Cardiac fibroblast (primary cell): ENCODE data around the gene TGM3.

Experiments
- DNase-seq, 2 donors: peaks; one replicate each; pipeline versions ENCODE4 v3.0.0 to v3.0.0-alpha.2; 2010; ENCODE audit warnings: low read depth in 2 of 2
- H3K4me3 ChIP-seq, 2 donors: replicated peaks in 1 of 2; 1 replicate in 1 of 2; 2 replicates in 1 of 2; pipeline ENCODE4 v1.5.1; 2011; ENCODE audit warnings: low read depth in 2 of 2, low read length in 2 of 2, mild to moderate bottlenecking in 2 of 2, moderate library complexity in 1 of 2
- TF ChIP-seq, protein P1 (sequence below): IDR thresholded peaks from one replicate; pipeline ENCODE4 v1.5.1; 2011; ENCODE audit warnings: low read depth, mild to moderate bottlenecking, low read length, inconsistent platforms

Gene TGM3

GRCh38 chr20:2338411-2339066, 42.7 kb downstream of the TGM3 start:
- no peak for DNase-seq
- TF ChIP-seq, protein P1, sequence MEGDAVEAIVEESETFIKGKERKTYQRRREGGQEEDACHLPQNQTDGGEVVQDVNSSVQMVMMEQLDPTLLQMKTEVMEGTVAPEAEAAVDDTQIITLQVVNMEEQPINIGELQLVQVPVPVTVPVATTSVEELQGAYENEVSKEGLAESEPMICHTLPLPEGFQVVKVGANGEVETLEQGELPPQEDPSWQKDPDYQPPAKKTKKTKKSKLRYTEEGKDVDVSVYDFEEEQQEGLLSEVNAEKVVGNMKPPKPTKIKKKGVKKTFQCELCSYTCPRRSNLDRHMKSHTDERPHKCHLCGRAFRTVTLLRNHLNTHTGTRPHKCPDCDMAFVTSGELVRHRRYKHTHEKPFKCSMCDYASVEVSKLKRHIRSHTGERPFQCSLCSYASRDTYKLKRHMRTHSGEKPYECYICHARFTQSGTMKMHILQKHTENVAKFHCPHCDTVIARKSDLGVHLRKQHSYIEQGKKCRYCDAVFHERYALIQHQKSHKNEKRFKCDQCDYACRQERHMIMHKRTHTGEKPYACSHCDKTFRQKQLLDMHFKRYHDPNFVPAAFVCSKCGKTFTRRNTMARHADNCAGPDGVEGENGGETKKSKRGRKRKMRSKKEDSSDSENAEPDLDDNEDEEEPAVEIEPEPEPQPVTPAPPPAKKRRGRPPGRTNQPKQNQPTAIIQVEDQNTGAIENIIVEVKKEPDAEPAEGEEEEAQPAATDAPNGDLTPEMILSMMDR: no peak
- H3K4me3 ChIP-seq: no peak overlapping the region

- DNase-seq: no peak
- TF ChIP-seq, protein P1: no peak
- no peak overlapping the region for H3K4me3 ChIP-seq
Observed at GRCh38 chr20:2340136-2340535, 44.3 kb downstream of the TGM3 start.

GRCh38 chr20:2340823-2341222, 45.0 kb downstream of the TGM3 start:
- TF ChIP-seq, protein P1: no peak

DNA sequence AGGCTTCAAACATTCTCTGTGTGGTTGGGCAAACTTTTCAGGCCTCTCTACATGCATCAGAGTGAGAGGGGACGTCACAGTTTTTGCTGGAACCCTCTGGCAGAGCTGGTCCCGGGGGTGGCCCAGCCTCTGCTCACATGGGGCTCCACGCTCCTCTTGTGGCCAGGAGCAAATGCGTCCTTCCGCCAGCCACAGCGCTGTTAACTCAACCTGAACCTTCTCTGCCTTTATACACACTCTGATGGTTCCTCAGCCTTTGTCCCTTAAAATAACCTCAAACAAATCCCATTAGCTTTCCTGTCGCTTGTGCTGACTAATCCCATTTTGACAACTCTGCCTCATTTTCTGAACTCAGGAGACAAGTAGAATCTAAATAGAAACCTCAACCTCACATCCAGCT, 45.5 kb downstream of the TGM3 start:
- H3K4me3 ChIP-seq: no peak overlapping the region
- TF ChIP-seq, protein P1: no peak
- DNase-seq: no peak

More at GRCh38 chr20:2340823-2341222, 45.0 kb downstream of the TGM3 start:
- no peak overlapping the region for H3K4me3 ChIP-seq
- no peak for DNase-seq

DNA sequence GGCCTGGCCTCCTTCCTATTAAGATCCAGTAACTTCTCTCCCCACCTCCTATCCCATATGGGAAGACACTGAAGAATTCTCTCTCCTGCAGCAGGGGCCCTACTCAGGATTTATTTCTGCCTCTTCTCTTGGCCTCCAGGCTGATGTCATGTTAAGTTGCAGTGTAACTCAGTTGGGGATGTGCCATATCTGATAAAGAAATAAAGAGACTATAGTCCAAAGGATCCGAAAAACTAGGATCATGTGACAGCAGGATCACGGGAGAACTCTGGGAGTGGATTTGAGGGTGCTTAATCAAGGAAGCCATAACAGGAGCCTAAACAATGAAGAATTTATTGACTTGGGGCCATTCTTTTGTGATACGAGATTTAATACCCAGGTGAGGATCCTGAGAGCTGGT, 46.4 kb downstream of the TGM3 start:
- DNase-seq: no peak
- no peak overlapping the region for H3K4me3 ChIP-seq
- TF ChIP-seq, protein P1: no peak

DNA sequence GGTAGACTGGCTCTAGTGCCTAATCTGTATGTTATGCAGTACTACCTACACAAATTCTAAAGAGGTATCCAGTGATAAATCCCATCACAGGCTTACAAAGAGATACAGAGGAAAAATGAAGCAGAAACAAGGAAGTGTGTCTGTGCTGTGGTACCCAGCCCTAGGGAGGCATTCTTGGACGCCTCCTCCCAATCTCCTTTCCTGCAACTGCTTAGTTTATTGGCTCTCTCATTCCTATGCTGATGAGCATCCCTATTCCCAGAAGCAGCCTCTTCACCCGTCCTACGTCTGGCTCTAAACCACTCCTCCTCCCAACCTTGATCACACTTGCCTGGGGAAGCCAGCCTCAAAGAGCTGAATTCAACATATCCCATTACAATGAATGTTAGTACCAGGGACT, 50.4 kb downstream of the TGM3 start:
- no peak for DNase-seq
- TF ChIP-seq, protein P1: no peak

GRCh38 chr20:2348336-2348735, 52.5 kb downstream of the TGM3 start:
- TF ChIP-seq, protein P1: no peak
- H3K4me3 ChIP-seq: no peak overlapping the region
- no peak for DNase-seq

More for the DNA sequence above, 50.4 kb downstream of the TGM3 start:
- H3K4me3 ChIP-seq: no peak overlapping the region
